H7 (cell line): ENCODE results near the gene PEAR1. TPM values are rescaled to one million over a fixed set of nuclear protein-coding genes. Genes with fewer than 3 reads are reported as not detected.

Experiments used
- DNase-seq: peaks from one replicate; pipeline ENCODE4 v3.0.0; 2012
- H3K27me3 ChIP-seq: 2 replicates; pipeline ENCODE4 v1.6.0; 2011; ENCODE audit warnings: mild to moderate bottlenecking, low read length; ENCODE audit not compliant: control insufficient read depth, insufficient read depth
- H3K36me3 ChIP-seq: replicated peaks from 2 replicates; pipeline ENCODE4 v1.5.1; 2011; ENCODE audit warnings: low read length; ENCODE audit not compliant: control insufficient read depth, insufficient read depth
- H3K4me3 ChIP-seq: 2 replicates; pipeline ENCODE4 v1.5.1; 2011; ENCODE audit warnings: low read depth, mild to moderate bottlenecking, control low read depth, low read length, moderate library complexity; ENCODE audit not compliant: insufficient read depth
- total RNA-seq: library from RNA; depleted of rRNA; stranded (reverse); fragments of >200 nt; shearing (Covaris generic); gene quantifications from 2 replicates; pipeline ENCODE4 v1.2.3, GENCODE V29; 2014

The PEAR1 gene
- total RNA-seq, 1 experiment from 2014 or later = 1.2 TPM

DNA sequence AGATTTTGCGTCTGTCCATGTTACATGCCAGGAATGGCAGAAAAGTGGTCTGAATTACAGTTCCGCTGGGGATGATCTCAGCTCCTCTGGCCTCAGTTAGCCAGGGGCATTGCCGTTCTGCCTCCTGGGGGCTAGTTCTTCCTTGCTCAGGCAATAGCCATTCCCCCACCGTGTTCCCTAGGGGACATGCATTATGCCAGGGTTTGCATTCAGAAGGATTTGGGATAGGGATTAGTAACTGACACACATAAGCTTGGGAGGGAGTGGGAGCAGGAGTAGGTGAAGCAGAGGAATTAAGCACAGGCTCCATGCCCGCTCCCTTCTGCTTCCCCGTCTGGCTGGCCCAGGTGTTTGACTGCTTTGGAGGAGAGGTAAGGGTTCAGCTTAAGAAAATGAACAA, 39.6 kb downstream of the PEAR1 start:
- DNase-seq = no peak
- H3K4me3 ChIP-seq = no peak overlapping the region
- peaks cover 6% of the 10 kb centered on the region for H3K36me3 ChIP-seq
- peaks cover 19% of the 10 kb centered on the region for H3K27me3 ChIP-seq

DNA sequence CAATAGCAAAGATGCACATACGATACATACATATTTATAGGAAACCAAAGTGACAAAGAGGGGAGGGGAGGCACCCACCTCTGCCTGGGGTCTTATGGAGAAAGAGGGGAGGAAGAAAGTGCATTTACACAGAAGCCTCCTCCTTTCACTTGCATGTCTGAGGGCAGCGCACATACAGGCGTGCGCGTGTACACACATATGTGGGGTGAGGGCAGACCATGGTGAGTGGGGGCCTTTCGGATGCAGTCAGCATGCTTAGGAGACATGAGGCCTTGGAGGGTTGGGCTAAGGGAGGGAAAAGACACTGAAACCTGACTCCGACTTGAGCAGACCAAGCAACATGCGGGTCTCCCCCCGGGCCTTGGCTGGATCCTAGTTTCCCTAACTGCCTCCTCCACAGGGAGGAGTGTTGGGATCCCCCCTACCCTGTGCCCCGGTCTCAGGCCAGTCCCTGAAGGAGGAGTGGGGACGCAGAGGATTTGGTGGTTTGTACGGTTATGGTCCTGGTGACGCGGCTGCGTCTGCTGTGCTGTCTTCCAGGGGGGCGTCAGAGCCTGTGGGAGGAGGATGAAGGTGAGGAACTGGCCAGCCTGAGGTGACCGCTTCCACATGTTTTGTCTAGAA, 42.1 kb downstream of the PEAR1 start:
- Histone ChIP-seq H3K27me3 (peaks cover 2% of the 10 kb centered on the region), H3K36me3 (peaks cover 24% of the 10 kb centered on the region), H3K4me3 (no peak overlapping the region)
- no peak for DNase-seq

DNA sequence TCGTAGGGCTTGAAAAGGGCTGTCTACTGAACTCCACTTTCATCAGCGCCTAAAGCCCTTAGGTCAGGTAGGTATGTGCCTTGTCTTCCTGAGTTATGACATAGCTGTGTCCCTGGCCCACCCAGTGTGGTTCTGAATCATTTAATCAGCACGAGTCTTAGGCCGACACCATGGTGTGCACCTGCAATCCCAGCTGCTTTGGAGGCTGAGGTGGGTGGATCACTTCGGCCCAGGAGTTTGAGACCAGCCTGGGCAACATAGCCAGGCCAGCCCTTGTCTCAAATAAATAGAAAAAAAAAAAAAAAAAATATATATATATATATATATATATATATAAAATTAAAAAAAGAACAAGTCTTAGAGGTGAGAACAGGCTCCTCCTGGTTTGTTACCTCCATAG, 42.7 kb downstream of the PEAR1 start:
- no peak overlapping the region for H3K4me3 ChIP-seq
- H3K27me3 ChIP-seq = peaks cover under 1% of the 10 kb centered on the region
- peaks cover 27% of the 10 kb centered on the region for H3K36me3 ChIP-seq
- DNase-seq = no peak

DNA sequence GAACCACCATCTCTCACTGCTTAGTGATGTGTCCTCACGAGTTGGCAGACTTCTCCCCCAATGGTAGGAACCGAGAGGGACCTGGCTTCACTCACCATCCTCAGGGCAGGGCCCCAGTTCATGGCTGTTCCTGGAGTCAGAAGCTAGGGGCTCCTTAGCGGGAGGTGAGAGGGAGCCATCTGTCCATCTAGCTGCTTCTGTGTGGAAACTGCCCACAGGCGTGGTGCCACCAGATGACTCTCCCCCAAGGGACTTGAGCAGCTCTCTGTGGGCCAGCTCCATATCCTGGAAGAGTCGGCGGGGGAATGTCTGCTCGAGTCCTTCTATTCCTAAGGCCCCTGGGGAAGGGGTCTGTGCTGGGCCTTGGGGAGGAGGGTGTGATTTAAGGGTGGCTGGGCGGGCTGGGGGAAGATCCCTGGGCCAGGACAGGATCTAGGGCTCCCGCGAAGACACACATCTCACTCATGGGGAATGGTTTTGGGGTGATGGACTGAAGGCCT, 43.3 kb downstream of the PEAR1 start:
- Histone ChIP-seq H3K27me3 (no peaks in the 10 kb centered on the region), H3K36me3 (peaks cover 31% of the 10 kb centered on the region), H3K4me3 (no peak overlapping the region)
- DNase-seq = no peak

DNA sequence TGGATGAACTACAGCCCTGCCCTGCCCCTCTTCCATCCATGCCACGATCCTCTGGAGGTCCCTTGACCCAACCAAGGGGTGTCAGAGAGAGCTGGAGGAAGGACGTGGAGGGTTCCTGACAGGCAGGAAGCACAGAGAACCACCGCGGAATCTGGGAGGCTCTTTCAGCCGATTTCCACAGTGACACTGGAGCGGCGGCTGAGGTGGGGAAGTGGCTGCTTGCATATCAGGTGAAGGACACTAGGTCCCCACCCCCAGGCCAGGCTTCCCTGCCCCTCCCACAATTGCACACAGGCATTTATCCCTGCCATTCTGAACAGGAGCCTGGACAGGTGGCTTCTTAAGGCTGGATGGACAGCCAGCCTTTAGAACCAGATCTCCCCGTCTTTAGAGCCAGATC, 44.4 kb downstream of the PEAR1 start:
- Histone ChIP-seq H3K4me3 (no peak overlapping the region), H3K36me3 (peaks cover 39% of the 10 kb centered on the region), H3K27me3 (no peaks in the 10 kb centered on the region)
- DNase-seq = no peak

DNA sequence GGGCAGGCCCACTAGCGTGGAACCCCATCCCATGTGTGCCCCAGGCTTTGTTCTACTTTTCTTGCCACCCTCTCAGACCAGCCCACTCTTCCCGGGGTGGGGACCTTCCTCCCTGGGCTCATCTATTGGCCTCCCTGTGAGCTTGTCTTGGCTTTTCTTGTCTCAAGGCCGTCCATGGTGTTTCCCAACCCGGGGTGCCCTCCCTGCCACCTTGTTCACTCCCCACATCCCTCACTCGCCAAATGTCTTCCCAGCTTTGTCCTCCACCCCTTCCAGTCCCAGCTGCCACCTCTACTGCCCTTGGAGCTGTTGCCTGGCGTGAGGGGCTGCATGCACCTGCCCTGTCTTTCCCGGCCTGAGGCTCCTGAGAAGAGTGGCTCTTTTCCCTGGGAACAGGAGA, 45.3 kb downstream of the PEAR1 start:
- no peaks in the 10 kb centered on the region for H3K27me3 ChIP-seq
- H3K4me3 ChIP-seq = no peak overlapping the region
- H3K36me3 ChIP-seq = peaks cover 45% of the 10 kb centered on the region

DNA sequence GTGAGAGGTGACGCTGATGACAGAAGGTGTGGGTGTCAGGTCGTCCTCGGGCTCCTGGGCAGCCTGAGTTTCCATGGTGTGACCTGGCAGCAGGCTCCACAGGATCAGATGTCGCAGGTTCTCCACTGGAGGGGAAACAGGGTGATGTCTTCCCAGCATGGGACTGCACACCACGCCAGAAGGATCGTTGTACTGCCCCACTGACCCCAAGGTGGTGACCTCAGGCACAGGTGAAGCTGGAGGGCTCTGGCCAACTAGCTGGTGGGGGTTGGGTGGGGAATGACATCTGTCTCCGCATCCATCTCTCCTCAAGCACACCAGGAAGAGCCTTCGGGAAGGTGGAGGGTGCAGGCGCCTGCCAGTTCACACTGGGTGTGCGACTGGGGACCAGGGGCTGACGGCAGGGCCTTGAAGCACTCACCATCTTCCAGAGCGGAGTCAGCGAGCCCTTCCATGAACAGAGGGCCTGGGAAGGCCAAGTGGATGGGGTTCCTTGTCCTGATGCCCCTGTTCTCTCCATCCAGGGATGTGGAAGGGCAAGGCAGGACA, 46.3 kb downstream of the PEAR1 start:
- no peak overlapping the region for H3K4me3 ChIP-seq
- H3K27me3 ChIP-seq = no peaks in the 10 kb centered on the region
- DNase-seq = no peak
- H3K36me3 ChIP-seq = peaks cover 54% of the 10 kb centered on the region

More for the DNA sequence above, 45.3 kb downstream of the PEAR1 start:
- no peak for DNase-seq

DNA sequence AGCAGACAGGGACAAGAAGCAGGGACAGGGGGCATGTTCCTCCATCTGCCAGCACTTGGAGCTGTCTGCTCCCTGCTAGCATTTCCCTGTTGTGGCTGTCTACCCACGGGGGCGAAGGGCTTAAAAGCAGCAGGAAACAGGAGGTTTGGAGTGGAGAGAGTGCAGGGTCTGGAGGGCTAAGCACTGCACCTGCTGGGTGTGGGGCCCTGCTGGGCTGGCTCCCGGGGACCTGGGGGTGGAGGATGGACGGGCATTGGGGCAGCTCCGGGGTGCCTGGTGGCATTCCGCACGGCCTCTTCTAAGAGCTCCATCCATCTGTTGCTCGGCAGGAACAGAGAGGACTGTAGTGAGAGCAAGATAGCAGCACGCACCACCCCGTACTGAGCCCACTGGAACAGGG, 48.2 kb downstream of the PEAR1 start:
- no peak for DNase-seq
- Histone ChIP-seq H3K4me3 (no peak overlapping the region), H3K36me3 (peaks cover 65% of the 10 kb centered on the region), H3K27me3 (no peaks in the 10 kb centered on the region)

DNA sequence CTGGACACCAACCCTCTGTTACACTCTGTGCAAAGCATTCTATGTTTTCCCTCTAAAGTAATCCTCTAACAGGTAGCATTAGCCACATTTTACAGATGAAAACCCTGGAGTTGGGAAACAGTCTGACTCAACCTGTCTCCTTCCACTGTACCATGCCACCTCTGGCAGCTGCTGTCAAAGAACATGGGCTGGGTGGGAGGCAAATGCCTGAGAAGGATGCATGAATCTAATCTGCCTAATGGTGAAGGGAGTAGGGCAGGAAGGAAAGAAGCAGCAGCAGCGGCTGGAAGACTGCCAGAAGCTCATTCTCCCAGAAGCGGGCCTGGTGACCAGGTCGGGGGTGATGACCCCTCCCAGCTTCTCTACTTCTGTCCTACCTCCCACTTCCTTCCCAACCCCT, 48.7 kb downstream of the PEAR1 start:
- Histone ChIP-seq H3K27me3 (no peaks in the 10 kb centered on the region), H3K36me3 (peaks cover 69% of the 10 kb centered on the region), H3K4me3 (no peak overlapping the region)
- DNase-seq = no peak

DNA sequence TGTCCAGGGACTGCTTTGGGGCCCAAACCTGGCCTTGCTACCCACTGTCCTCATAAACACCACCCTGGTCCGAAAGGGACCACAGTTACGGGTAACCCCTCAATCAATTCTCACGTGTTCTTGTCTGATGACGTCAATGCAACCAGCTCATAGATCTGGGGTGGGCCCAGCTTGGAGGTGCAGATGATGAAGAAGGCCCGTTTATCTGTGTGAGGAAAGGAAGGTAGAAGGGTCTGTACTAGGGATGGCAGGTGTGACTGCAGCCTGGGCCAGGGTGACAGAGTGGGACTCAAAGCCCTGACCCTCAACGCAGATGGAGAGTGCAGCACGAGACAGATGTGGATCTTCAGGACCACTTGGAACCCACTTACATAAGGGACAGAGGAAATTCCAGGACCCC, 49.1 kb downstream of the PEAR1 start:
- no peak for DNase-seq
- H3K4me3 ChIP-seq = no peak overlapping the region
- H3K36me3 ChIP-seq = peaks cover 72% of the 10 kb centered on the region
- no peaks in the 10 kb centered on the region for H3K27me3 ChIP-seq

DNA sequence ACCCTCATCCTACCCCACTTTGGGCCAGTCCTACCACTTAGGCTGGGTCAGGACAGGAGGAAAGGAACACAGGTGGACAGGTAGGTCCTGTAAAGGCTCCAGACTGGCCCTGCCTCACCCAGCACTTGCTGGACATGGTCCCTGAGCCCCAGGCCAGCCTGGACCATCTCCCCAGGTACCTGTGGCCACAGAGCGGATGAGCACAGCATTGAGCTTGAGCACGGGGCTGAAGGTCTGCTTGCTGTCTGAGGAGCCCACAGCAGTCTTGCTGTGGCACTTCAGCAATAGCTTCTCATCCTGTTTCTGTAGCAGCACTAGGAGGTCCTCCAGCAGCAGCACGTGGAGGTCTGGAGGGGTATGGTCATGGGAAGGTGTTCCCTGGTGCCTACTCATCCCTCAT, 50.2 kb downstream of the PEAR1 start:
- DNase-seq = no peak
- H3K27me3 ChIP-seq = no peaks in the 10 kb centered on the region
- H3K36me3 ChIP-seq = peaks cover 78% of the 10 kb centered on the region
- no peak overlapping the region for H3K4me3 ChIP-seq

DNA sequence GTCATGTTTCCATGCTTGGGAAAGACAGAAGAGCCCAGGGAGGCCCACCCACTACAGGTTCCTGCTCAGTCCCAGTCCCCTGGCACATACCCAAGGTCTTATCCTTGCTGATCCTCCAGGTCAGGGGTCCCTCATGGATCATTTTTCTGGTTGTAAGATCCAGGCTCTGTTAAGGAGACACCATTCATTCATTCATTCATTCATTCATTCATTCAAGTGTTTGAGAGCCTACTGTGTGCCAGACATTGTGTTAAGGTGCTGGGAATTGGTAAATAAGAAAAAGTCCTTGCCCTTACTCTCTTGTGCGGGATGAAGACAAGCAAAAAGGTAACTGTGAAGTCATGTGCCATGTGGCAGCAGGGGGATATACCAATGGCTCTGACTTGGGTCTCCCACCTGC, 50.8 kb downstream of the PEAR1 start:
- DNase-seq = no peak
- Histone ChIP-seq H3K4me3 (no peak overlapping the region), H3K36me3 (peaks cover 74% of the 10 kb centered on the region), H3K27me3 (no peaks in the 10 kb centered on the region)

DNA sequence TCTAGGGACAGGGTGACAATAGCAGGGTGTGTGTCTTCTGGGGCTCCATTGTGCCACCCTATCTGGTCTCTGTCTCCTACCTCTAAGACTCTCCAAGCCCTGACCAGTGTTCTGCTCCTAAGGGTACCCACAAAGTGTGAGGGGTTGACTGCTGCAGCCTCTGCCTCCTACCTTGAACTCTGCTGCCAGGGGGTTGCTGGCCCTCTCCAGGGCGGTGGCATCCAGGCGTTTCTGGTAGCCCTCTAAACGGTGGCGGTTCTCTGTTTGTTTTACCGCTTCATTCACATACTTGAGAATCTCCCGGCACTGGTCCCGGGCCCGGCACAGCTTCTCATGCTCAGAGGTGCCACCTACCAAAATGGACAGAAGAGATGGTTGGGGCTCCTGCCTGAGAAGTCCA, 51.3 kb downstream of the PEAR1 start:
- peaks cover 70% of the 10 kb centered on the region for H3K36me3 ChIP-seq
- DNase-seq = no peak
- no peak overlapping the region for H3K4me3 ChIP-seq
- H3K27me3 ChIP-seq = no peaks in the 10 kb centered on the region

DNA sequence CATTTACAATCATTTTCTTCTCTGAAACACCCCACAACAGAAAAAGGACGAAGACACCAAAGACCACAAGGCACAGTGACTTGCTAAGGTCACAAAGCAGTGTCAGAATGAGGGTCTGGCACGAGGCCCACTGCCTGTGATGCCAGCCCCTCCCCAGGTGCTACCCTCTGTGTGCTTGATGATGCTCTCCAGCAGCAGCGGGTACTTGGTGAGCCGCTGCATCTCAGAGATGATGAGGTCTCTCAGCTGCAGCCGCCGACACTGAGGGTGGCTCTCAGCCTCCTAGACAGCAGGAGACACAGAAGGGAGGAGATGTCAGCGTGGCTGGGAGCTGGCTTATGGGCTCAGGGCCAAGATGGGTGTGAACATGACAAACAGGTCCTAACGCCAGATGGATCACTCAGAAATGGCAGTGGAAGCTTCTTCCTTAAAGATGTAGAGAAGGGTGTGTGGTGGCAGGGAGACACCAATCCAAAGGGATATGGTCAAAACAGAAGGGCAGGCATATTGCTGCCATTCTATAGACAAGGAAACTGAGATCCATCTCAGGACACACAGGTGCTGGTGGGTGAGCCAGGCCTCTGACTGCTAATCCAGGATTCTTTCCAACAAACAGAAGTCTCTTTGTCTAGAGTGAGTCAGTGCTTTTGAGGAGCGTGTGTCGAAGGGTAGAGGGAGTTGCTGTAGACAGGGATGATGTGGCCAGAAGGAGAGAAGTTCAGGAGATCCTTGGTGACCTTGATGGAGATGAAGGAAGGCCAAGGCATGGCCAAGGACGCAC, 52.6 kb downstream of the PEAR1 start:
- H3K4me3 ChIP-seq = no peak overlapping the region
- no peak for DNase-seq
- peaks cover 62% of the 10 kb centered on the region for H3K36me3 ChIP-seq
- H3K27me3 ChIP-seq = no peaks in the 10 kb centered on the region

DNA sequence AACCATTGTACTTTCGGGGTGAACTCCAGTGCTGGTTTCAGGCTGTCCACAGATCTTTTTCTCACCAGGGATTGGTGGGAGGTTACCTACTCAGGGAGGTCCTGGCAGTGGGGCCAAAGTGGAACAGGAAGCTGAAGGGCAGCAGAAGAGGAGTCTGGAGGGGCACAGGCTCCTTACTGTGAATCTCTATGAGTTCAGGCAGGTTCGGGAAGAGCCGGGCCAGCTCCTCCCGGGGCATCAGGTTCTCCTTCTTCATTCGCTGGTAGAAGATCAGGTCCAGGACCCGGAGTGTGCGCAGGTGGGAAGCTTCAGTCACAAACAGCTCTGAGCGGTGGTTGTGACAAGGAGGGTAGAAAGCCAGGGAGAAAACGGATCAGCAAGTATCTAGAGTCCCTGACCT, 53.6 kb downstream of the PEAR1 start:
- no peak for DNase-seq
- H3K4me3 ChIP-seq = no peak overlapping the region
- H3K36me3 ChIP-seq = peaks cover 60% of the 10 kb centered on the region
- H3K27me3 ChIP-seq = no peaks in the 10 kb centered on the region
